OCI-LY1 (cell line): ENCODE results near the gene MPZL1.
"Not testable (repeated sequence)": the region's sequence is repeated elsewhere in the genome, so short reads cannot be mapped to it uniquely, and the experiment has no call there.

ENCODE experiments used
- H2AFZ ChIP-seq: fragments of 200-600 bp; sonication (generic), shearing (Covaris generic); 2 replicates; pipeline ENCODE4 v1.6.0; 2014; ENCODE audit warnings: antibody characterized with exemption, mild to moderate bottlenecking, low read length
- H3F3A ChIP-seq: fragments of 200-600 bp; sonication (generic), shearing (Covaris generic); 2 replicates; pipeline ENCODE4 v1.6.0; 2014; ENCODE audit warnings: mild to moderate bottlenecking, antibody characterized with exemption, low read length, moderate library complexity; ENCODE audit not compliant: insufficient read depth
- H3K27ac ChIP-seq: fragments of 200-600 bp; sonication (generic); 2 replicates; pipeline ENCODE4 v1.5.1; 2014; ENCODE audit warnings: low read length, mixed run types, mild to moderate bottlenecking, low read depth; ENCODE audit not compliant: poor library complexity, severe bottlenecking
- H3K27me3 ChIP-seq: fragments of 200-600 bp; sonication (generic); 2 replicates; pipeline ENCODE4 v1.6.0; 2014; ENCODE audit warnings: antibody characterized with exemption, mild to moderate bottlenecking, low read length, moderate library complexity; ENCODE audit not compliant: insufficient read depth
- H3K36me3 ChIP-seq: fragments of 200-600 bp; sonication (generic); 2 replicates; pipeline ENCODE4 v1.6.1; 2014; ENCODE audit warnings: mild to moderate bottlenecking, antibody characterized with exemption, low read length, moderate library complexity, mixed read lengths; ENCODE audit not compliant: insufficient read depth
- H3K4me1 ChIP-seq: fragments of 200-600 bp; sonication (generic); 2 replicates; pipeline ENCODE4 v1.5.1; 2014; ENCODE audit warnings: mild to moderate bottlenecking, low read length, moderate library complexity; ENCODE audit not compliant: insufficient read depth, severe bottlenecking
- H3K4me2 ChIP-seq: fragments of 200-600 bp; sonication (generic), shearing (Covaris generic); 2 replicates; pipeline ENCODE4 v1.6.1; 2014; ENCODE audit warnings: low read length
- H3K4me3 ChIP-seq: fragments of 200-600 bp; sonication (generic); 2 replicates; pipeline ENCODE4 v1.5.1; 2014; ENCODE audit warnings: low read length, low read depth, mild to moderate bottlenecking, mixed read lengths; ENCODE audit not compliant: poor library complexity, severe bottlenecking
- H3K79me2 ChIP-seq: fragments of 200-600 bp; shearing (Covaris generic); 2 replicates; pipeline ENCODE4 v1.6.1; 2016; ENCODE audit warnings: mixed run types, low read length, mixed read lengths; ENCODE audit not compliant: insufficient read depth
- H3K9ac ChIP-seq: fragments of 200-600 bp; sonication (generic), shearing (Covaris generic); 2 replicates; pipeline ENCODE4 v1.6.1; 2014; ENCODE audit warnings: mild to moderate bottlenecking, low read length, mixed read lengths
- H3K9me2 ChIP-seq: fragments of 200-600 bp; sonication (generic), shearing (Covaris generic); 2 replicates; pipeline ENCODE4 v1.6.1; 2014; ENCODE audit warnings: low read depth, mild to moderate bottlenecking, low read length, mixed read lengths
- H3K9me3 ChIP-seq: fragments of 200-600 bp; shearing (Covaris generic); 2 replicates; pipeline ENCODE4 v1.6.1; 2014; ENCODE audit warnings: low read length, mixed read lengths
- H4K20me1 ChIP-seq: fragments of 200-600 bp; sonication (generic), shearing (Covaris generic); 2 replicates; pipeline ENCODE4 v1.6.0; 2016; ENCODE audit warnings: mild to moderate bottlenecking, low read length; ENCODE audit not compliant: insufficient read depth
- EZH2 ChIP-seq: fragments of 200-600 bp; sonication (generic), shearing (Covaris generic); IDR thresholded peaks from 2 replicates; pipeline ENCODE4 v1.8.0; 2017; ENCODE audit warnings: borderline replicate concordance, mixed run types, mild to moderate bottlenecking, antibody characterized with exemption, low read length, moderate library complexity, mixed read lengths
- TF ChIP-seq, protein P1 (sequence below): fragments of 200-600 bp; sonication (generic), shearing (Covaris generic); IDR thresholded peaks from 2 replicates; pipeline ENCODE4 v1.5.1; 2017; ENCODE audit warnings: mild to moderate bottlenecking, antibody characterized with exemption, low read length, moderate library complexity, mixed read lengths

The MPZL1 gene

DNA sequence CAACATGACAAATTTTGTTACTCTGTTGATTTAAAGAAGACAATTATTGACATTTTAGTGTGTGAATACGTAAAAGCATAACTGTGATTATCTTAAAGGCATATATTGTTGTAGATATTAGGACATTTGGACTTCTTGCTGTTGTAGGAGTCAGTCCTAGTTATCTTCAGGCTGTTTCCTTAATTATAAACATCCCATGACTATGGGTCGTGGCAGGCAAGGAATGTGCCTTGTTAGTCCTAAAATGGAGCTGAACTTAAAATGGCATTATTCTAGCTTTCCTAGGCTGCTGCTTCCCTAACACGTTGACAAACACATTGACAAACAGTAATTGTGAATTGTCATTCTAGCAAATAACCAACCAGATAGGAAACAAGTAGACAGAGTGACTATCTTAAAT, 4.4 kb upstream of the MPZL1 start:
- Histone ChIP-seq H3F3A (0 out of 2 replicates have a peak, but pooled peaks cover 7% of the 10 kb centered on the region), H2AFZ (peak overlapping the region; percentile 62; the same call in 1 of the 2 replicates), H3K36me3 (no peaks in the 10 kb centered on the region), H3K4me1 (peaks cover 54% of the 10 kb centered on the region), H3K4me2 (peak overlapping the region; percentile 54), H3K27ac (peak overlapping the region; percentile 87), H3K9me3 (no peaks in the 10 kb centered on the region), H4K20me1 (no peaks in the 10 kb centered on the region), H3K9me2 (no peaks in the 10 kb centered on the region), H3K9ac (peak overlapping the region; percentile 41; the same call in 1 of the 2 replicates), H3K79me2 (peaks cover 1% of the 10 kb centered on the region), H3K27me3 (no peaks in the 10 kb centered on the region), H3K4me3 (peak overlapping the region; percentile 41)
- no peak for TF ChIP-seq EZH2
- TF ChIP-seq, protein P1, sequence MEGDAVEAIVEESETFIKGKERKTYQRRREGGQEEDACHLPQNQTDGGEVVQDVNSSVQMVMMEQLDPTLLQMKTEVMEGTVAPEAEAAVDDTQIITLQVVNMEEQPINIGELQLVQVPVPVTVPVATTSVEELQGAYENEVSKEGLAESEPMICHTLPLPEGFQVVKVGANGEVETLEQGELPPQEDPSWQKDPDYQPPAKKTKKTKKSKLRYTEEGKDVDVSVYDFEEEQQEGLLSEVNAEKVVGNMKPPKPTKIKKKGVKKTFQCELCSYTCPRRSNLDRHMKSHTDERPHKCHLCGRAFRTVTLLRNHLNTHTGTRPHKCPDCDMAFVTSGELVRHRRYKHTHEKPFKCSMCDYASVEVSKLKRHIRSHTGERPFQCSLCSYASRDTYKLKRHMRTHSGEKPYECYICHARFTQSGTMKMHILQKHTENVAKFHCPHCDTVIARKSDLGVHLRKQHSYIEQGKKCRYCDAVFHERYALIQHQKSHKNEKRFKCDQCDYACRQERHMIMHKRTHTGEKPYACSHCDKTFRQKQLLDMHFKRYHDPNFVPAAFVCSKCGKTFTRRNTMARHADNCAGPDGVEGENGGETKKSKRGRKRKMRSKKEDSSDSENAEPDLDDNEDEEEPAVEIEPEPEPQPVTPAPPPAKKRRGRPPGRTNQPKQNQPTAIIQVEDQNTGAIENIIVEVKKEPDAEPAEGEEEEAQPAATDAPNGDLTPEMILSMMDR: no peak

DNA sequence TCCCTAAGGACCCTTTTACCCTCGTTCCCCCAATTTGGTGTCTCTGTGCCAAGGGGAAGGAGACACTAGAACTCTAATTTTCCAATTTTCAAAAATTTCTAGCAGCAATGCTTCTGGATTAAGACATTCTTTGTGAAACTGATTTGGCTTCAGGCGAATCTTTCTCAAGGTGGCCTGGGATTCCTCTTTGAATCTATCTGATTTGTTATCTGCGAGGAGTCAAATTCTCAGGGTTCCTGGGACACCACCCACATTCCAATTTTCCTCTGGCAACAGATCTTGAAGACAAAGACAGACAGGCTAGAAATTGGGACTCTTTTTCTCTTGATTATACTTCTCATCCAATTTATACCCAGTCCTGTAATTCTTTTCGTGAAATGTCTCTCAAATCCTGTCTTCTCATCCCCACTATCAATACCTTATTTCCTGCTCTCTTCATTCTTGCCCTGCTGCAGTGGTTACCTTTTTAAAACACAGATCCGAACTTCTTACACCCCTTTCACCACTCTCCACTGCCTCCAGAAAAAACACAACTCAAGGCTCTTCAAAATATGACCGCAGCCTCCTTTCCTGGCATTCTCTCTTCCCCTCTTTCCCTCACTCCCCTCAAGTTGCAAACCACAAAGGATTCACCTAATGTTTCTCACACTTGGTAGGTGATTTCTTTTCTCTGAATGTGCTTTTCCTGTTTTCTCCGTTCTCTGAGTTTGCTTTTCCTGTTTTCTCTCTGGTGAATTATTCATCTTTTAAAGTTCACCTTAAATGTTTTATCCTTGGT, 2.7 kb upstream of the MPZL1 start:
- no peaks in the 10 kb centered on the region for H3K27me3 ChIP-seq
- no peaks in the 10 kb centered on the region for H3K36me3 ChIP-seq
- H3K4me1 ChIP-seq: peaks cover 60% of the 10 kb centered on the region
- peak overlapping the region; percentile 42 for H3K4me3 ChIP-seq
- no peaks in the 10 kb centered on the region for H3K9me3 ChIP-seq
- no peaks in the 10 kb centered on the region for H3K9me2 ChIP-seq
- peak overlapping the region; percentile 95 for H3K4me2 ChIP-seq
- peak overlapping the region; percentile 88 for H3K27ac ChIP-seq
- H3K79me2 ChIP-seq: peaks cover 19% of the 10 kb centered on the region
- TF ChIP-seq, protein P1: no peak
- no peak for TF ChIP-seq EZH2
- H2AFZ ChIP-seq: peak overlapping the region; percentile 32; the same call in 1 of the 2 replicates
- 0 out of 2 replicates have a peak, but pooled peaks cover 7% of the 10 kb centered on the region for H3F3A ChIP-seq
- peak overlapping the region; percentile 55 for H3K9ac ChIP-seq
- H4K20me1 ChIP-seq: no peaks in the 10 kb centered on the region

DNA sequence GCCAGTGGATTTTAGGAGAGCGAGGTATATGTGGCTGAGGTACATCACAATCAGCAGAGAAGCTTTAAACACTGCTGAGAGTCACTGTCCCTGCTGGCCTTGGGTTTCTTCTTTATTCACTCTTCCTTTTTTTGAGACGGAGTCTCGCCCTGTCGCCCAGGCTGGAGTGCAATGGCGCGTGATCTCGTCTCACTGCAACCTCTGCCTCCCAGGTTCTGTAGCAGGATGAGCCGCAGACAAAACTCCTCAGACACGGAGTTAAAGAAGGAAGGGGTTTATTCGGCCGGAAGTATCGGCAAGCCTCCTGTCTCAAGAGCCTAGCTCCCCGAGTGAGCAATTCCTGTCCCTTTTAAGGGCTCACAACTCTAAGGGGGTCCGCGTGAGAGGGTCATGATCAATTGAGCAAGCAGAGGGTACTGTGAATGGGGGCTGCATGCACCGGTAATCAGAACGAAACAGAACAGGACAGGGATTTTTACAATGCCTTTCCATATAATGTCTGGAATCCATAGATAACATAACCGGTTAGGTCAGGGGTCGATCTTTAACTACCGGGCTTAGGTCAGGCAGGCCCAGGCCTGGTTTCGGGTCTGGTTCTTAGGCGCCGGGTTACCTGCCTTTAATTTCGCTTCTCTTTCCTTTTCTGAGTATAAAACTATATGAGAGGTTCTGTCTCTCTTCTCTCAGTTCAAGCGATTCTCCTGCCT, 1.9 kb upstream of the MPZL1 start:
- not testable (repeated sequence) for H3K36me3 ChIP-seq, H3F3A ChIP-seq, H3K9me3 ChIP-seq, H4K20me1 ChIP-seq, H3K27me3 ChIP-seq, H3K9me2 ChIP-seq
- Histone ChIP-seq H3K4me3 (peak overlapping the region; percentile 42), H3K4me2 (peak overlapping the region; percentile 95), H3K79me2 (peaks cover 26% of the 10 kb centered on the region), H2AFZ (peak overlapping the region; percentile 32; the same call in 1 of the 2 replicates), H3K4me1 (peaks cover 68% of the 10 kb centered on the region), H3K9ac (peak overlapping the region; percentile 55), H3K27ac (peak overlapping the region; percentile 88)
